Stimulated activated CD8-positive, alpha-beta memory T cell treated with anti-CD3 and anti-CD28 coated beads, Interleukin-4, amount 100 ng/mL, for 24 hours (primary cell): Measurements from ENCODE around the gene HOXD10.
A peak's percentile ranks its signal among the peaks of the same experiment; 100 is the strongest.

ENCODE experiments used
- DNase-seq: peaks from one replicate; pipeline ENCODE4 v3.0.0-alpha.2; 2020; ENCODE audit warnings: low read depth

The HOXD10 gene

GRCh38 chr2:176137252-176137580 is 20.6 kb downstream of the HOXD10 start:
- no peak for DNase-seq

- DNase-seq: no peak
These were observed 21.3 kb downstream of the HOXD10 start for GRCh38 chr2:176137906-176138305.

- no peak for DNase-seq
These were observed 21.9 kb downstream of the HOXD10 start for GRCh38 chr2:176138526-176138922.

GRCh38 chr2:176138923-176139660 is 22.5 kb downstream of the HOXD10 start:
- DNase-seq: no peak

GRCh38 chr2:176139661-176140512 is 23.3 kb downstream of the HOXD10 start:
- DNase-seq: no peak

- peak; percentile 59 for DNase-seq
These were observed 24.1 kb downstream of the HOXD10 start for GRCh38 chr2:176140513-176141317.

GRCh38 chr2:176142281-176142680 is 25.7 kb downstream of the HOXD10 start:
- DNase-seq: no peak

- no peak for DNase-seq
These were observed 28.7 kb downstream of the HOXD10 start for GRCh38 chr2:176145085-176145969.

GRCh38 chr2:176146101-176146500 is 29.5 kb downstream of the HOXD10 start:
- no peak for DNase-seq

- no peak for DNase-seq
These were observed 30.1 kb downstream of the HOXD10 start for GRCh38 chr2:176146645-176147044.

GRCh38 chr2:176147210-176147799 is 30.7 kb downstream of the HOXD10 start:
- DNase-seq: no peak

- no peak for DNase-seq
These were observed 31.4 kb downstream of the HOXD10 start for GRCh38 chr2:176147800-176148496.

GRCh38 chr2:176148751-176149421 is 32.3 kb downstream of the HOXD10 start:
- DNase-seq: no peak

GRCh38 chr2:176149481-176149938 is 32.9 kb downstream of the HOXD10 start:
- no peak for DNase-seq

GRCh38 chr2:176149939-176150583 is 33.5 kb downstream of the HOXD10 start:
- DNase-seq: no peak

- no peak for DNase-seq
These were observed 34.2 kb downstream of the HOXD10 start for GRCh38 chr2:176150584-176151441.

- no peak for DNase-seq
These were observed 35.1 kb downstream of the HOXD10 start, which contains the start of gene HOXD4 for GRCh38 chr2:176151442-176152287. Gene HOXD4 (plus strand): TSS chr2:176151550. CDS start chr2:176151634, 84 bp downstream.
